ENCODE results near the gene OSMR.

DNA sequence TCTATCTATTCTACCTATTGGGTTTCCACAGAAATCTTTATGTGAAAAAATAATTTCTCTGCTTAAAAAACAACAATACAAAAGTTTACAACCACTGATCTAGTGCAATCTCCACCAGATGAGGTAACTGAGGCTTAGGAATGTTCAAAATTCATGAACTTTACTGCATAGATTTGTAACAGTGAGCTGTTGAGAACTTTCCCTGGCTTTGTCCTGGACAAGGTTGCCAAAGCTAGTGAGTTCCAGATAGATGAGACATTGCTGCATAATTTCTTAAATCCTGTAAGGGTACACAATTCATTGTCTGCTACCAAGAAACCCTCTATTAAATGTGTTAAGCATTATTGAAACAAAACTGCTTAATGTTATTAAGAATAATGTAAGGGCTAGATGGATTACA is 102.7 kb downstream of the OSMR start:
- TF ChIP-seq POLR2A (IDR thresholded peaks at IDR 0.05; ENCODE audit: low read depth, low read length) (no peak), FOS (IDR thresholded peaks at IDR 0.05; ENCODE audit: borderline replicate concordance, insufficient read depth, low read length) (no peak), POLR2AphosphoS5 (IDR thresholded peaks at IDR 0.05; ENCODE audit: insufficient read depth, low read depth, low read length) (no peak), JUN (IDR thresholded peaks at IDR 0.05; ENCODE audit: borderline replicate concordance, insufficient read depth, insufficient read length, low read depth) (no peak), EZH2 (IDR thresholded peaks at IDR 0.05; ENCODE audit: borderline replicate concordance, low read depth, low read length, severe bottlenecking) (no peak)
- TF ChIP-seq, protein P1, sequence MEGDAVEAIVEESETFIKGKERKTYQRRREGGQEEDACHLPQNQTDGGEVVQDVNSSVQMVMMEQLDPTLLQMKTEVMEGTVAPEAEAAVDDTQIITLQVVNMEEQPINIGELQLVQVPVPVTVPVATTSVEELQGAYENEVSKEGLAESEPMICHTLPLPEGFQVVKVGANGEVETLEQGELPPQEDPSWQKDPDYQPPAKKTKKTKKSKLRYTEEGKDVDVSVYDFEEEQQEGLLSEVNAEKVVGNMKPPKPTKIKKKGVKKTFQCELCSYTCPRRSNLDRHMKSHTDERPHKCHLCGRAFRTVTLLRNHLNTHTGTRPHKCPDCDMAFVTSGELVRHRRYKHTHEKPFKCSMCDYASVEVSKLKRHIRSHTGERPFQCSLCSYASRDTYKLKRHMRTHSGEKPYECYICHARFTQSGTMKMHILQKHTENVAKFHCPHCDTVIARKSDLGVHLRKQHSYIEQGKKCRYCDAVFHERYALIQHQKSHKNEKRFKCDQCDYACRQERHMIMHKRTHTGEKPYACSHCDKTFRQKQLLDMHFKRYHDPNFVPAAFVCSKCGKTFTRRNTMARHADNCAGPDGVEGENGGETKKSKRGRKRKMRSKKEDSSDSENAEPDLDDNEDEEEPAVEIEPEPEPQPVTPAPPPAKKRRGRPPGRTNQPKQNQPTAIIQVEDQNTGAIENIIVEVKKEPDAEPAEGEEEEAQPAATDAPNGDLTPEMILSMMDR (IDR thresholded peaks at IDR 0.05; ENCODE audit: extremely low read depth in 1 of 2, insufficient read depth in 1 of 2, low read depth in 1 of 2, low read length in 2 of 2) = no peak
